HepG2 (cell line): ENCODE data around the gene MMP23B. TPM values are rescaled to one million over a fixed set of nuclear protein-coding genes. Genes with fewer than 3 reads are reported as not detected.

ENCODE experiments used
- ATF3 ChIP-seq: sonication (generic); formaldehyde crosslinking; IDR thresholded peaks from 2 replicates; pipeline ENCODE4 v1.4.0; 2020; ENCODE audit warnings: missing genetic modification reagents
- ATF7 ChIP-seq, 2 experiments: fragments of 450-650 bp in 1 of 2; sonication (generic) in 1 of 2; formaldehyde crosslinking in 1 of 2; IDR thresholded peaks; 2 replicates each; pipeline versions ENCODE4 v1.4.0 to v1.6.1; 2016 to 2020; ENCODE audit warnings: antibody characterized with exemption in 1 of 2, mild to moderate bottlenecking in 1 of 2, missing genetic modification reagents in 1 of 2
- FOSL2 ChIP-seq: sonication (generic); formaldehyde crosslinking; IDR thresholded peaks from 2 replicates; pipeline ENCODE4 v1.4.0; 2020; ENCODE audit warnings: missing genetic modification reagents
- GATAD1 ChIP-seq: IDR thresholded peaks from 2 replicates; pipeline ENCODE4 v1.6.1; 2016; ENCODE audit warnings: missing genetic modification reagents, missing compliant biosample characterization
- HCFC1 ChIP-seq: fragments of 150-350 bp; IDR thresholded peaks from 2 replicates; pipeline ENCODE4 v1.6.1; 2014; ENCODE audit warnings: low read depth, low read length
- MAX ChIP-seq: IDR thresholded peaks from 2 replicates; pipeline ENCODE4 v1.6.1; 2012; ENCODE audit warnings: inconsistent platforms
- NCOA5 ChIP-seq: sonication (generic); formaldehyde crosslinking; IDR thresholded peaks from 2 replicates; pipeline ENCODE4 v1.4.0; 2020; ENCODE audit warnings: missing genetic modification reagents
- PRDM10 ChIP-seq: sonication (generic); formaldehyde crosslinking; IDR thresholded peaks from 2 replicates; pipeline ENCODE4 v1.4.0; 2020; ENCODE audit warnings: low read depth, missing genetic modification reagents
- RAD21 ChIP-seq: fragments of 450-650 bp; formaldehyde crosslinking; IDR thresholded peaks from 2 replicates; pipeline ENCODE4 v1.5.0; 2020; ENCODE audit warnings: mild to moderate bottlenecking
- RFX1 ChIP-seq: fragments of 450-650 bp; IDR thresholded peaks from 2 replicates; pipeline ENCODE4 v1.6.1; 2017
- STAG1 ChIP-seq: sonication (generic); formaldehyde crosslinking; IDR thresholded peaks from 2 replicates; pipeline ENCODE4 v1.4.0; 2020; ENCODE audit warnings: missing genetic modification reagents
- TRAFD1 ChIP-seq: sonication (generic); formaldehyde crosslinking; IDR thresholded peaks from 2 replicates; pipeline ENCODE4 v1.5.1; 2020; ENCODE audit warnings: missing genetic modification reagents, mild to moderate bottlenecking, borderline replicate concordance
- ZBTB46 ChIP-seq: sonication (generic); formaldehyde crosslinking; IDR thresholded peaks from 2 replicates; pipeline ENCODE4 v1.4.0; 2020; ENCODE audit warnings: mild to moderate bottlenecking, missing genetic modification reagents, borderline replicate concordance
- ZNF235 ChIP-seq: sonication (generic); formaldehyde crosslinking; IDR thresholded peaks from 2 replicates; pipeline ENCODE4 v1.8.1; 2023; ENCODE audit warnings: mild to moderate bottlenecking, missing genetic modification reagents, borderline replicate concordance
- ZNF281 ChIP-seq: sonication (generic); formaldehyde crosslinking; IDR thresholded peaks from 2 replicates; pipeline ENCODE4 v1.4.0; 2020; ENCODE audit warnings: missing genetic modification reagents, borderline replicate concordance
- ZNF639 ChIP-seq: conservative IDR thresholded peaks from 2 replicates; pipeline ENCODE4 v1.6.1; 2018; ENCODE audit warnings: missing genetic modification reagents
- ZNF772 ChIP-seq: sonication (generic); formaldehyde crosslinking; IDR thresholded peaks from 2 replicates; pipeline ENCODE4 v1.5.0; 2020; ENCODE audit warnings: mild to moderate bottlenecking, missing genetic modification reagents
- polyA plus RNA-seq, 8 experiments: library from polyadenylated mRNA; depleted of rRNA in 3 of 8; stranded (reverse) in 7 of 8; unstranded in 1 of 8; fragments of >200 nt; fragmentation: Illumina TruSeq in 4 of 8; extraction: Trizol in 4 of 8; gene quantifications; 2 replicates each; pipeline versions ENCODE4 v1.2.1 to v1.2.3, GENCODE V29; 2011 to 2016; ENCODE audit warnings: low read depth in 4 of 8, missing spikeins in 1 of 8, mixed read lengths in 1 of 8; ENCODE audit not compliant: insufficient read depth in 1 of 8
- total RNA-seq, 5 experiments: library from RNA; depleted of rRNA; stranded (reverse); fragments of >200 nt; fragmentation: Illumina TruSeq; extraction: Trizol; gene quantifications; 2 replicates each; pipeline ENCODE4 v1.2.3, GENCODE V29; 2016; ENCODE audit warnings: low read depth in 1 of 5

Gene MMP23B
- total and polyA plus RNA-seq, 2 of the 13 experiments (the other 11 are each of a cell fraction or from before 2014, with no cell fraction given) = 0.61 to 0.75 TPM

GRCh38 chr1:1597275-1597930 is 34.6 kb upstream of the MMP23B start (continued):
- TF ChIP-seq ZNF281 (peak; percentile 43; the same call in 1 of the 2 replicates), HCFC1 (no peak), GATAD1 (CRISPR knock-in tag) (no peak), ZNF235 (CRISPR knock-in tag) (no peak), RAD21 (CRISPR knock-in tag) (peak; percentile 59), TRAFD1 (CRISPR knock-in tag) (no peak), PRDM10 (CRISPR knock-in tag) (no peak), NCOA5 (no peak), RFX1 (no peak), ATF7 (IDR thresholded peaks at IDR 0.05) (no peak), ATF7 (CRISPR knock-in tag; IDR thresholded peaks at IDR 0.05) (no peak), FOSL2 (CRISPR knock-in tag) (peak; percentile 51), ZBTB46 (CRISPR knock-in tag) (no peak), STAG1 (CRISPR knock-in tag) (peak; percentile 33; the same call in 1 of the 2 replicates), ZNF639 (CRISPR knock-in tag) (no peak), MAX (0 out of 2 replicates have a peak, but pooled peaks have one; percentile 42), ZNF772 (CRISPR knock-in tag) (no peak), ATF3 (CRISPR knock-in tag) (0 out of 2 replicates have a peak, but pooled peaks have one; percentile 20)
